Cerebellar nuclear complex (tissue), 1 donor: Measurements from ENCODE around the gene PARD3.

Source experiments
- DNase-seq, 2 experiments: peaks; one replicate each; lab custom pipeline; 2025; lab: John Stamatoyannopoulos, UW

The PARD3 gene

GRCh38 chr10:34063592-34063991 is 751.5 kb downstream of the PARD3 start:
- no peak for DNase-seq

DNA sequence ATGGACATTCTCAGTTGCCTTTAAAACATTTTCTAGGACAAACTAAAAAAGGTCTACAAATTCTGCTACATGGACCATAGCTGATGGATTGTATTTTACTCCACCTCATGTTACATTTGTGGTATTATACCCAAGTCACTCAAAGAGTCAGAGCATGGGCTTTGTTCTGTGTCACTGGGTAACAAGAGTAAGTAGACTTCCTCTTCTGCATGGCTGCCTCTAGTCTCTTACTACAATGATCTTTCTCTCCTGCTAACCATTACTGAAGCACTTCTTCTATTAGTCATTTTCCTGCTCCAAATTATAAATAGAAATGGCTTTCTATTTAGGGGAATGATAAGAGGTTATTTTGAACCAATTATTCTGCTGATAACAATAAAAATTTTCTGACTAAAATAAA is 753.3 kb downstream of the PARD3 start:
- DNase-seq, result no peak
